ENCODE results near the gene IQCK.

The IQCK gene

GRCh38 chr16:19769239-19769638 is 51.2 kb downstream of the IQCK start:
- no peak for DNase-seq
- in situ Hi-C loops (cut with HindIII; ENCODE audit: low pct_ligation_motif_present, low sequenced_read_pairs) = no loop called here
- TF ChIP-seq CTCF (IDR thresholded peaks at IDR 0.05; ENCODE audit: low read depth, low read length, missing control alignments) = no peak
- no peaks in the 10 kb centered on the region for H3K36me3 ChIP-seq (replicated peaks)
- no peak overlapping the region for H3K4me3 ChIP-seq (ENCODE audit: low read depth, low read length)
- no peak overlapping the region for H3K27ac ChIP-seq
- no peaks in the 10 kb centered on the region for H3K27me3 ChIP-seq (replicated peaks)

- in situ Hi-C loops (cut with HindIII; ENCODE audit: low pct_ligation_motif_present, low sequenced_read_pairs) = no loop called here
- no peak for TF ChIP-seq CTCF (IDR thresholded peaks at IDR 0.05; ENCODE audit: low read depth, low read length, missing control alignments)
- DNase-seq = no peak
- no peak overlapping the region for H3K4me3 ChIP-seq (ENCODE audit: low read depth, low read length)
- no peaks in the 10 kb centered on the region for H3K27me3 ChIP-seq (replicated peaks)
- no peak overlapping the region for H3K27ac ChIP-seq
- no peaks in the 10 kb centered on the region for H3K36me3 ChIP-seq (replicated peaks)
Observed at GRCh38 chr16:19771040-19771439, 53.0 kb downstream of the IQCK start.

GRCh38 chr16:19771796-19772195 is 53.7 kb downstream of the IQCK start:
- DNase-seq = no peak
- H3K27ac ChIP-seq = no peak overlapping the region
- TF ChIP-seq CTCF (IDR thresholded peaks at IDR 0.05; ENCODE audit: low read depth, low read length, missing control alignments) = no peak
- H3K4me3 ChIP-seq (ENCODE audit: low read depth, low read length) = no peak overlapping the region
- in situ Hi-C loops (cut with HindIII; ENCODE audit: low pct_ligation_motif_present, low sequenced_read_pairs) = no loop called here
- no peaks in the 10 kb centered on the region for H3K36me3 ChIP-seq (replicated peaks)
- H3K27me3 ChIP-seq (replicated peaks) = no peaks in the 10 kb centered on the region

GRCh38 chr16:19774024-19774423 is 56.0 kb downstream of the IQCK start:
- no peak for DNase-seq
- TF ChIP-seq CTCF (IDR thresholded peaks at IDR 0.05; ENCODE audit: low read depth, low read length, missing control alignments) = no peak
- Histone ChIP-seq H3K27ac (no peak overlapping the region), H3K36me3 (replicated peaks) (no peaks in the 10 kb centered on the region), H3K27me3 (replicated peaks) (no peaks in the 10 kb centered on the region), H3K4me3 (ENCODE audit: low read depth, low read length) (no peak overlapping the region)
- in situ Hi-C loops (cut with HindIII; ENCODE audit: low pct_ligation_motif_present, low sequenced_read_pairs) = no loop called here

GRCh38 chr16:19776147-19776546 is 58.1 kb downstream of the IQCK start:
- Histone ChIP-seq H3K36me3 (replicated peaks) (no peaks in the 10 kb centered on the region), H3K27me3 (replicated peaks) (no peaks in the 10 kb centered on the region), H3K4me3 (ENCODE audit: low read depth, low read length) (no peak overlapping the region), H3K27ac (no peak overlapping the region)
- in situ Hi-C loops (cut with HindIII; ENCODE audit: low pct_ligation_motif_present, low sequenced_read_pairs) = no loop called here
- DNase-seq = no peak
- no peak for TF ChIP-seq CTCF (IDR thresholded peaks at IDR 0.05; ENCODE audit: low read depth, low read length, missing control alignments)

- Histone ChIP-seq H3K27me3 (replicated peaks) (no peaks in the 10 kb centered on the region), H3K36me3 (replicated peaks) (no peaks in the 10 kb centered on the region), H3K27ac (no peak overlapping the region), H3K4me3 (ENCODE audit: low read depth, low read length) (no peak overlapping the region)
- in situ Hi-C loops (cut with HindIII; ENCODE audit: low pct_ligation_motif_present, low sequenced_read_pairs) = no loop called here
- DNase-seq = no peak
- no peak for TF ChIP-seq CTCF (IDR thresholded peaks at IDR 0.05; ENCODE audit: low read depth, low read length, missing control alignments)
Observed at GRCh38 chr16:19776565-19776964, 58.5 kb downstream of the IQCK start.
